GM12891 (cell line): ENCODE results near the gene RACGAP1.

Experiments
- DNase-seq: peaks from one replicate; pipeline ENCODE4 v3.0.0; 2011; ENCODE audit warnings: low spot score; ENCODE audit not compliant: insufficient read length
- FAIRE-seq: peaks from 2 replicates; lab custom pipeline; 2011; peaks lifted over from hg19 to GRCh38; lab: Jason Lieb, UNC
- PAX5 ChIP-seq: IDR thresholded peaks from 2 replicates; pipeline ENCODE4 v1.6.1; 2011; ENCODE audit warnings: low read length, moderate library complexity, mild to moderate bottlenecking; ENCODE audit not compliant: insufficient read depth, severe bottlenecking
- POLR2A ChIP-seq: IDR thresholded peaks from 2 replicates; pipeline ENCODE4 v1.6.1; 2011; ENCODE audit warnings: low read depth, low read length, control low read depth
- POLR2AphosphoS5 ChIP-seq: IDR thresholded peaks from 2 replicates; pipeline ENCODE4 v1.6.1; 2011; ENCODE audit warnings: low read depth, low read length, control low read depth
- POU2F2 ChIP-seq: IDR thresholded peaks from 2 replicates; pipeline ENCODE4 v1.6.1; 2011; ENCODE audit warnings: low read depth, mild to moderate bottlenecking, control low read depth, low read length, moderate library complexity
- SPI1 ChIP-seq: IDR thresholded peaks from 2 replicates; pipeline ENCODE4 v1.6.1; 2011; ENCODE audit warnings: low read depth, low read length, control low read depth
- TAF1 ChIP-seq: IDR thresholded peaks from 2 replicates; pipeline ENCODE4 v1.6.1; 2011; ENCODE audit warnings: low read depth, low read length, control low read depth

Gene RACGAP1

GRCh38 chr12:49952391-49953055 is 72.8 kb downstream of the RACGAP1 start:
- TF ChIP-seq POLR2AphosphoS5: no peak
- no peak for TF ChIP-seq POLR2A
- TF ChIP-seq SPI1: no peak
- no peak for TF ChIP-seq POU2F2
- no peak for TF ChIP-seq PAX5
- no peak for TF ChIP-seq TAF1
- FAIRE-seq (no peak), DNase-seq (no peak)

- no peak for TF ChIP-seq PAX5
- TF ChIP-seq POLR2A: no peak
- TF ChIP-seq TAF1: no peak
- no peak for TF ChIP-seq POLR2AphosphoS5
- TF ChIP-seq POU2F2: no peak
- no peak for TF ChIP-seq SPI1
- FAIRE-seq (no peak), DNase-seq (no peak)
Observed at GRCh38 chr12:49951411-49952240, 73.7 kb downstream of the RACGAP1 start.

DNA sequence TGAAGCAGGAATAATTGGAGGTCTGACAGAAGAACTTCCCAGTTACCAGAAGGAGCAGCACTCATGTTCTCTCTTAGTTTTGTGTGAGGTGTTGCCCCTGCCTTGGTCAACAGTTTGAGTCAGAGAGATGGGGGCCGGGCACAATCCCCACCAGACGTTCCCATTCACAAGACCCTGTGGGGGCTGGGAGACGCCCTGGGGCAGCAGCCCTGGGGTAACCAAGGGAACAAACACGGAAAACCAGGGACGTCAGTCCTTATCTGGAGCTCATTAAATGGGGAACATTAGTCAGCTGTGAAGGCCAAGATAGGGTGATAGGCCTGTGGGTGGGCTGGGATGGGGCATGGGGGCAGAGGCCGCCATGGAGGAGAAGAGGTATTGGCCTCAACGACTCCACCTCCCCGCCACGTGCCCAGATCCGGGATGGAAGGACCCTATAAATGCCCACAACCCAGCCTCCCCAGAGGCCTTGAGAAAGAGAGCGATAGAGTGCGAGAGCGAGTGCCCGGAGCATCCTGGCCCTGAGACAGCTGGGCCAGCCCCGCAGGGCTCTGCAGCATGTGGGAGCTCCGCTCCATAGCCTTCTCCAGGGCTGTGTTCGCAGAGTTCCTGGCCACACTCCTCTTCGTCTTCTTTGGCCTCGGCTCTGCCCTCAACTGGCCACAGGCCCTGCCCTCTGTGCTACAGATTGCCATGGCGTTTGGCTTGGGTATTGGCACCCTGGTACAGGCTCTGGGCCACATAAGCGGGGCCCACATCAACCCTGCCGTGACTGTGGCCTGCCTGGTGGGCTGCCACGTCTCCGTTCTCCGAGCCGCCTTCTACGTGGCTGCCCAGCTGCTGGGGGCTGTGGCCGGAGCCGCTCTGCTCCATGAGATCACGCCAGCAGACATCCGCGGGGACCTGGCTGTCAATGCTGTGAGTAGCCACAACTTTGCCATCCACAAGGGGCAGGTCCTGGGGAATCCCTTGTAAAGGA is 74.7 kb downstream of the RACGAP1 start, which contains the start of gene AQP2:
TSS of gene AQP2 (plus strand) at position 465 of the 979 bp plus-strand sequence. CDS start at position 559, 94 bp downstream.
- DNase-seq (no peak), FAIRE-seq (no peak)
- TF ChIP-seq POLR2AphosphoS5: no peak
- no peak for TF ChIP-seq PAX5
- TF ChIP-seq POLR2A: no peak
- TF ChIP-seq POU2F2: no peak
- no peak for TF ChIP-seq SPI1
- TF ChIP-seq TAF1: no peak

GRCh38 chr12:49949866-49950265 is 75.4 kb downstream of the RACGAP1 start:
- FAIRE-seq: no peak
- no peak for TF ChIP-seq POLR2AphosphoS5
- TF ChIP-seq PAX5: no peak
- TF ChIP-seq POLR2A: no peak
- TF ChIP-seq POU2F2: no peak
- TF ChIP-seq SPI1: no peak
- no peak for TF ChIP-seq TAF1
- DNase-seq: no peak

GRCh38 chr12:49948866-49949845 is 76.1 kb downstream of the RACGAP1 start:
- TF ChIP-seq POLR2AphosphoS5: no peak
- no peak for TF ChIP-seq POLR2A
- no peak for TF ChIP-seq SPI1
- no peak for TF ChIP-seq POU2F2
- TF ChIP-seq TAF1: no peak
- TF ChIP-seq PAX5: no peak
- DNase-seq: no peak
- no peak for FAIRE-seq

GRCh38 chr12:49947593-49948226 is 77.6 kb downstream of the RACGAP1 start:
- TF ChIP-seq POU2F2 (no peak), POLR2A (no peak), PAX5 (no peak), TAF1 (no peak), SPI1 (no peak), POLR2AphosphoS5 (no peak)
- FAIRE-seq: no peak
- DNase-seq: no peak

DNA sequence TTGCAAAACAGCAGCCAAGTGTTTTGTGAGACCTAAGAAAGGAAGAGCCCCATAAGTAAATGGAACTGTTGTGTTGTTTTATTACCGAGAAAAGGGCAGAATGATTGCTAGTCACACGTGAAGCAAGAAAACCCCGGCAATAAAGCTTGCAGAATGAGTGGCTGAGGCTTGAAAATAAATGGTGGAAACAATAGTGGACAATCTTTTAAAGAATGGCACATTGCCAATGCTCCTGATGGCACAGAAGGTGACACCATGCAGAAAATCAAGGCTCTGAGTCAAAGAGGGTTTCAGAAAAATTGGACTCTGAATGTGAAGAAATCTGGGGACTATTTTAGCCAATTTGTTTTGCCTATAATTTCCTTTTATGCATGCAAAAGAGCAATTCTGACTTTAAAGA is 78.8 kb downstream of the RACGAP1 start:
- no peak for TF ChIP-seq SPI1
- no peak for TF ChIP-seq POU2F2
- no peak for TF ChIP-seq PAX5
- TF ChIP-seq POLR2AphosphoS5: no peak
- no peak for TF ChIP-seq POLR2A
- FAIRE-seq (no peak), DNase-seq (no peak)

GRCh38 chr12:49946086-49946485 is 79.2 kb downstream of the RACGAP1 start:
- TF ChIP-seq POLR2AphosphoS5: no peak
- TF ChIP-seq SPI1: no peak
- no peak for TF ChIP-seq TAF1
- no peak for TF ChIP-seq POLR2A
- no peak for TF ChIP-seq POU2F2
- no peak for TF ChIP-seq PAX5
- FAIRE-seq (no peak), DNase-seq (no peak)
